CD14-positive monocyte (primary cell): Measurements from ENCODE around the gene ADAMTS10. TPM values are rescaled to one million over a fixed set of nuclear protein-coding genes. Genes with fewer than 3 reads are reported as not detected.

Experiments
- DNase-seq, 3 donors: peaks; one replicate each; pipeline ENCODE4 v3.0.0-alpha.2; 2011 to 2022
- H2AFZ ChIP-seq: 2 replicates; pipeline ENCODE4 v1.6.0; 2012; ENCODE audit warnings: mild to moderate bottlenecking, low read depth, low read length, inconsistent platforms; ENCODE audit not compliant: insufficient read depth, poor library complexity, severe bottlenecking
- H3K27ac ChIP-seq, 2 donors: 1 replicate in 1 of 2; 2 replicates in 1 of 2; pipeline ENCODE4 v1.5.1; 2012 to 2013; ENCODE audit warnings: low read length in 2 of 2, control low read depth in 1 of 2, inconsistent platforms in 1 of 2, low read depth in 1 of 2, mild to moderate bottlenecking in 1 of 2
- H3K27me3 ChIP-seq, 2 donors: one replicate each; pipeline versions ENCODE4 v1.6.0 to v1.6.1; 2011 to 2013; ENCODE audit warnings: low read length in 2 of 2; ENCODE audit not compliant: control insufficient read depth in 2 of 2, insufficient read depth in 2 of 2
- H3K36me3 ChIP-seq, 2 donors: replicated peaks in 1 of 2; 1 replicate in 1 of 2; 2 replicates in 1 of 2; pipeline versions ENCODE4 v1.5.1 to v1.6.1; 2012 to 2013; ENCODE audit warnings: low read length in 2 of 2, control low read depth in 1 of 2, inconsistent platforms in 1 of 2, mild to moderate bottlenecking in 1 of 2; ENCODE audit not compliant: insufficient read depth in 2 of 2, control insufficient read depth in 1 of 2
- H3K4me1 ChIP-seq, 2 donors: 1 replicate in 1 of 2; 2 replicates in 1 of 2; pipeline versions ENCODE4 v1.5.1 to v1.6.1; 2012 to 2013; ENCODE audit warnings: low read length in 2 of 2, control low read depth in 1 of 2, inconsistent platforms in 1 of 2, mild to moderate bottlenecking in 1 of 2, moderate library complexity in 1 of 2; ENCODE audit not compliant: insufficient read depth in 2 of 2, control insufficient read depth in 1 of 2
- H3K4me2 ChIP-seq: replicated peaks from 2 replicates; pipeline ENCODE3; 2012; ENCODE audit warnings: low read length, moderate library complexity, mild to moderate bottlenecking; ENCODE audit not compliant: poor library complexity, severe bottlenecking; ENCODE audit errors: extremely low read depth
- H3K4me3 ChIP-seq, 3 experiments: fragments of 200-600 bp in 1 of 3; sonication (generic) in 1 of 3; replicated peaks in 1 of 3; 1 replicate in 2 of 3; 2 replicates in 1 of 3; pipeline ENCODE4 v1.5.1; 2011 to 2013; ENCODE audit warnings: low read length in 3 of 3, mild to moderate bottlenecking in 3 of 3, control low read depth in 2 of 3, low read depth in 2 of 3, inconsistent platforms in 1 of 3, moderate library complexity in 1 of 3
- H3K79me2 ChIP-seq: 2 replicates; pipeline ENCODE4 v1.6.0; 2012; ENCODE audit warnings: mild to moderate bottlenecking, control low read depth, inconsistent platforms, low read length, moderate library complexity; ENCODE audit not compliant: insufficient read depth
- H3K9ac ChIP-seq: 2 replicates; pipeline ENCODE4 v1.6.0; 2017; ENCODE audit warnings: low read length, mild to moderate bottlenecking; ENCODE audit not compliant: insufficient read depth, poor library complexity, severe bottlenecking
- H3K9me3 ChIP-seq, 2 donors: replicated peaks in 1 of 2; 1 replicate in 1 of 2; 2 replicates in 1 of 2; pipeline versions ENCODE4 v1.5.1 to v1.6.1; 2012 to 2013; ENCODE audit warnings: low read length in 2 of 2, control low read depth in 1 of 2; ENCODE audit not compliant: control insufficient read depth in 1 of 2, insufficient read depth in 1 of 2
- H4K20me1 ChIP-seq: 2 replicates; pipeline ENCODE4 v1.6.0; 2012; ENCODE audit warnings: mild to moderate bottlenecking, low read length, control low read depth, moderate library complexity; ENCODE audit not compliant: insufficient read depth
- H3K27ac Mint-ChIP-seq, 7 donors: one replicate each; pipeline ENCODE4 v1.8.0; 2020; ENCODE audit warnings: mild to moderate bottlenecking in 7 of 7, mixed read lengths in 7 of 7, moderate library complexity in 6 of 7, inconsistent platforms in 2 of 7
- H3K27me3 Mint-ChIP-seq, 3 donors: one replicate each; pipeline ENCODE4 v1.8.0; 2021 to 2022; ENCODE audit warnings: low read depth in 3 of 3, mild to moderate bottlenecking in 3 of 3, mixed read lengths in 3 of 3, moderate library complexity in 3 of 3, inconsistent platforms in 1 of 3
- H3K36me3 Mint-ChIP-seq, 2 donors: one replicate each; pipeline ENCODE4 v1.8.0; 2020; ENCODE audit warnings: mixed read lengths in 2 of 2, inconsistent platforms in 1 of 2, mild to moderate bottlenecking in 1 of 2
- H3K4me1 Mint-ChIP-seq: one replicate; pipeline ENCODE4 v1.8.0; 2020; ENCODE audit warnings: mild to moderate bottlenecking, mixed read lengths
- H3K4me3 Mint-ChIP-seq, 2 donors: one replicate each; pipeline ENCODE4 v1.8.0; 2020; ENCODE audit warnings: mild to moderate bottlenecking in 2 of 2, mixed read lengths in 2 of 2, moderate library complexity in 1 of 2
- H3K9me3 Mint-ChIP-seq, 7 donors: one replicate each; pipeline ENCODE4 v1.8.0; 2020 to 2022; ENCODE audit warnings: mixed read lengths in 7 of 7, mild to moderate bottlenecking in 6 of 7, moderate library complexity in 6 of 7, inconsistent platforms in 2 of 7
- CTCF ChIP-seq: fragments of 200-600 bp; IDR thresholded peaks from one replicate; pipeline ENCODE4 v1.8.0; 2022; ENCODE audit warnings: antibody characterized with exemption, mild to moderate bottlenecking
- WGBS: methylation state at CpG from one replicate; pipeline ENCODE4 v1.1.5; 2013; ENCODE audit warnings: missing lambda C conversion rate; ENCODE audit not compliant: insufficient coverage; 5-methylcytosine and 5-hydroxymethylcytosine counted together
- intact Hi-C, 2 donors: fragments of 100-400 bp; cut with micrococcal nuclease; formaldehyde crosslinking; loops; one replicate each; pipeline versions ENCODE4 v1.15.0 to v1.15.1; 2023
- polyA plus RNA-seq, 3 donors: library from polyadenylated mRNA; depleted of rRNA in 1 of 3; unstranded in 2 of 3; stranded (reverse) in 1 of 3; fragments of 300-500 nt in 2 of 3; fragments of >200 nt in 1 of 3; fragmentation: Illumina TruSeq in 2 of 3; gene quantifications; 1 replicate in 2 of 3; 2 replicates in 1 of 3; pipeline ENCODE4 v1.2.3, GENCODE V29; 2012 to 2021

The ADAMTS10 gene
- polyA plus RNA-seq, 3 donors: 2.3 TPM; not detected in 2

GRCh38 chr19:8539621-8540149 lies 70.8 kb downstream of the ADAMTS10 start:
- Histone ChIP-seq H2AFZ (no peak overlapping the region), H3K9me3 (no peaks in the 10 kb centered on the region), H3K36me3 (peaks cover 80 to 90% of the 10 kb centered on the region in 2 donors), H3K27ac (peak overlapping the region; percentile 75 to 76), H3K79me2 (peaks cover 70% of the 10 kb centered on the region), H3K4me1 (peaks cover 16 to 24% of the 10 kb centered on the region in 2 donors), H3K9ac (no peak overlapping the region), H3K27me3 (no peaks in the 10 kb centered on the region), H3K4me2 (no peak overlapping the region), H4K20me1 (peaks cover 95% of the 10 kb centered on the region), H3K4me3 (no peak overlapping the region)
- intact Hi-C loops: loop anchor here (5.0 kb wide), 1 partner anchor 38 kb away; the partner anchor contains the start of gene MYO1F (in 2 of the 2)
- H3K27ac Mint-ChIP-seq: peak overlapping the region; percentile 87 to 98 (median 94)
- H3K9me3 Mint-ChIP-seq: peaks cover 0 to 2% (median 0%) of the 10 kb centered on the region in 7 donors
- TF ChIP-seq CTCF: no peak
- peaks cover 0 to 2% (median 0%) of the 10 kb centered on the region in 3 donors for H3K27me3 Mint-ChIP-seq
- H3K4me3 Mint-ChIP-seq: no peak overlapping the region
- DNase-seq: no peak
- H3K36me3 Mint-ChIP-seq: peaks cover 55 to 93% of the 10 kb centered on the region in 2 donors
- peaks cover 17% of the 10 kb centered on the region for H3K4me1 Mint-ChIP-seq
- 99% methylated on average over 11 of the region's 12 CpGs for WGBS

- H3K4me3 Mint-ChIP-seq: no peak overlapping the region
- H3K27ac ChIP-seq: peak overlapping the region; percentile 1 to 70
- WGBS: no CpG with 5 or more reads among the region's 3 CpGs
These were observed 73.4 kb downstream of the ADAMTS10 start for GRCh38 chr19:8537099-8537498.

More at GRCh38 chr19:8537099-8537498, 73.4 kb downstream of the ADAMTS10 start:
- TF ChIP-seq CTCF: no peak
- peaks cover 0 to 2% (median 0%) of the 10 kb centered on the region in 3 donors for H3K27me3 Mint-ChIP-seq
- Histone ChIP-seq H3K4me2 (no peak overlapping the region), H3K9me3 (no peaks in the 10 kb centered on the region), H3K27me3 (no peaks in the 10 kb centered on the region), H3K4me1 (peaks cover 13 to 19% of the 10 kb centered on the region in 2 donors), H3K9ac (no peak overlapping the region), H3K4me3 (no peak overlapping the region), H3K36me3 (peaks cover 79 to 94% of the 10 kb centered on the region in 2 donors), H4K20me1 (peaks cover 99% of the 10 kb centered on the region), H2AFZ (no peak overlapping the region), H3K79me2 (peaks cover 72% of the 10 kb centered on the region)
- peaks cover 0 to 2% (median 0%) of the 10 kb centered on the region in 7 donors for H3K9me3 Mint-ChIP-seq
- no peak for DNase-seq
- peak overlapping the region in 6 of 7 donors; percentile 53 to 79 (median 74) for H3K27ac Mint-ChIP-seq
- peaks cover 14% of the 10 kb centered on the region for H3K4me1 Mint-ChIP-seq
- peaks cover 62 to 93% of the 10 kb centered on the region in 2 donors for H3K36me3 Mint-ChIP-seq
- intact Hi-C loops: no loop called here
